SU-DHL-6 (cell line): ENCODE measurements around the gene ABCC4.

Experiments used
- CTCF ChIP-seq: fragments of 200-600 bp; sonication (generic); IDR thresholded peaks from one replicate; pipeline ENCODE4 v1.5.1; 2017; ENCODE audit warnings: antibody characterized with exemption, mild to moderate bottlenecking, low read length, moderate library complexity; ENCODE audit not compliant: insufficient read depth, poor library complexity, severe bottlenecking
- EZH2phosphoT487 ChIP-seq: fragments of 200-600 bp; sonication (generic), shearing (Covaris generic); conservative IDR thresholded peaks from 2 replicates; pipeline ENCODE4 v1.6.1; 2018; ENCODE audit warnings: mild to moderate bottlenecking, antibody characterized with exemption, low read length, moderate library complexity, mixed read lengths

GRCh38 chr13:95296326-95296925 lies 4.8 kb downstream of the ABCC4 start:
- TF ChIP-seq CTCF: peak; percentile 91
- no peak for TF ChIP-seq EZH2phosphoT487
